ENCODE measurements around the gene RITA1. TPM values are rescaled to one million over a fixed set of nuclear protein-coding genes. Genes with fewer than 3 reads are reported as not detected.

RITA1 gene, protein sequence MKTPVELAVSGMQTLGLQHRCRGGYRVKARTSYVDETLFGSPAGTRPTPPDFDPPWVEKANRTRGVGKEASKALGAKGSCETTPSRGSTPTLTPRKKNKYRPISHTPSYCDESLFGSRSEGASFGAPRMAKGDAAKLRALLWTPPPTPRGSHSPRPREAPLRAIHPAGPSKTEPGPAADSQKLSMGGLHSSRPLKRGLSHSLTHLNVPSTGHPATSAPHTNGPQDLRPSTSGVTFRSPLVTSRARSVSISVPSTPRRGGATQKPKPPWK
- 15.4 TPM for polyA plus RNA-seq (2013, experiment 1 of 2)
- polyA plus RNA-seq (2013, experiment 2 of 2): 14.6 TPM

DNA sequence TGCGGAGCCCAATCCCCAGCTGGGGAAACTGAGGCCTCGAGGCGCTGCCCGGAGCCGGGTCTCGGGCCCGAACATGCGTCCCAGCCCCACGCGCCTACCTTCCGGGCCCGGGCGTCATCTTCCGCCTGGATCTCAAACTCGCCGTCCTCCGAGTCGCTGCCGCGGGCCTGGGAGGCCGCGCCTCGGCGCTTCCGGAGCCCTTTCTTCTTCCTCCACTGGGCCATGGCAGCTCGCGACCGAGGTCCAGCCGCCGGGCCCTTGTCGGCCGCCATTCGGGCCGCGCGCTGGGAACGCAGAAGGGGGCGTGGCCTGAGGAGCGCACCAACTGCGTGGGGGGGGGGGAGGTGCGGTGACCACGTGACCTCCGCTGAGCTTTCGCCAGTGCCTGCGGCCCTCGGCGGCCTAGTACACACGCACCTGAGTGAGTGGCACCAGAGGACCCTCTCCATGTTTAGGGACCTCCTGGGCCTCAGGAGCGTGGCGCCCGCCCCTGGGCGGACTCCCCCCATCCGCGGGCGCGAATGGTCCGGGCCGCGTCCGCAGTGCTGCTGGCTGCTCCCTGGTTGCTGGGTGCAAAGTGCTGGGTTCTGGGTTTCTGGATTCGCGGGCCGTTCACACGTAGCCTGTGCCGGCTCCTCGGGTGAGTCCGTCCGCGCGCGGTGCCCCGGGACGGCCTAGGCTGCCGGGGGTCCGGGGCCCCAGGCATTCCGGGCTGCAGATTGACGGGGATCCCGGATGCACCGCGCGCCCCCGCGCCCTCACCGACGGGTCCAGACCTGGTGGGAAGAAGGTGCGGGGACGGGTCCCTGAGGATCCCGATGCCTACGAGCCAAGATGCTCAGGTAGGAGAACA is at the start of gene RITA1, which contains the start of gene DDX54:
RITA1 (plus strand) TSS at position 542 of the 853 bp plus-strand sequence. CDS start 1,026 bp downstream, outside the sequence.
DDX54 (minus strand) TSS at position 299 of the 853 bp plus-strand sequence; CDS start at position 272, 27 bp downstream.
- H3K36me3 ChIP-seq (ENCODE audit: control insufficient read depth in 1 of 2, insufficient read depth in 2 of 2, low read depth in 1 of 2, low read length in 2 of 2): peaks cover 18% of the 10 kb centered on the region in 2 experiments
- peak within 1 kb of the TSS in 1 of 2 experiments; percentile 92 for H3K14ac ChIP-seq (ENCODE audit: low read length in 2 of 2)
- peak within 1 kb of the TSS; percentile 91 to 98 for H3K4me3 ChIP-seq (ENCODE audit: insufficient read depth in 1 of 2, low read depth in 1 of 2, low read length in 2 of 2)
- H2BK15ac ChIP-seq (ENCODE audit: low read depth, poor library complexity, severe bottlenecking): peak within 1 kb of the TSS; percentile 84
- peak within 1 kb of the TSS; percentile 94 for H3K27ac ChIP-seq (ENCODE audit: low read length, poor library complexity, severe bottlenecking)
- no peaks in the 10 kb centered on the region for H3K9me3 ChIP-seq (ENCODE audit: control insufficient read depth, low read length)
- H2BK5ac ChIP-seq (ENCODE audit: low read depth, low read length, poor library complexity, severe bottlenecking): peak within 1 kb of the TSS; percentile 97
- peaks cover 32% of the 10 kb centered on the region for H3K79me1 ChIP-seq (replicated peaks; ENCODE audit: low read length, poor library complexity, severe bottlenecking)
- peaks cover 18% of the 10 kb centered on the region for H3K4me1 ChIP-seq (ENCODE audit: control insufficient read depth, insufficient read depth, low read depth, low read length)
- under 1% methylated on average over 79 of the region's 89 CpGs for WGBS
- peak within 1 kb of the TSS; percentile 67 to 98 for H3K18ac ChIP-seq (ENCODE audit: low read depth in 1 of 2, low read length in 2 of 2)
- peak within 1 kb of the TSS; percentile 25 to 97 for H2BK12ac ChIP-seq (ENCODE audit: low read length in 2 of 2)
- peak within 1 kb of the TSS; percentile 92 for H3K4me2 ChIP-seq (ENCODE audit: low read length, poor library complexity, severe bottlenecking)
- no peaks in the 10 kb centered on the region for H3K27me3 ChIP-seq (ENCODE audit: control insufficient read depth in 1 of 2, insufficient read depth in 1 of 2, low read length in 2 of 2)
- H3K9ac ChIP-seq (ENCODE audit: low read length): peak within 1 kb of the TSS; percentile 96
- H2AK5ac ChIP-seq (ENCODE audit: low read length, severe bottlenecking): peak within 1 kb of the TSS; percentile 50
- peak within 1 kb of the TSS; percentile 58 for H4K8ac ChIP-seq (ENCODE audit: low read length)
- H2BK120ac ChIP-seq (ENCODE audit: low read depth, low read length): peak within 1 kb of the TSS; percentile 96
- peak; percentile 82 for DNase-seq
- peak within 1 kb of the TSS; percentile 46 to 85 for H3K4ac ChIP-seq (ENCODE audit: low read depth in 1 of 2, low read length in 2 of 2)
- H3K23ac ChIP-seq (ENCODE audit: low read length in 2 of 2): peak within 1 kb of the TSS in 1 of 2 experiments; percentile 66
- peak within 1 kb of the TSS; percentile 99 for H4K91ac ChIP-seq (ENCODE audit: low read length)
- H2AFZ ChIP-seq (ENCODE audit: low read depth, low read length): peak within 1 kb of the TSS; percentile 90

DNA sequence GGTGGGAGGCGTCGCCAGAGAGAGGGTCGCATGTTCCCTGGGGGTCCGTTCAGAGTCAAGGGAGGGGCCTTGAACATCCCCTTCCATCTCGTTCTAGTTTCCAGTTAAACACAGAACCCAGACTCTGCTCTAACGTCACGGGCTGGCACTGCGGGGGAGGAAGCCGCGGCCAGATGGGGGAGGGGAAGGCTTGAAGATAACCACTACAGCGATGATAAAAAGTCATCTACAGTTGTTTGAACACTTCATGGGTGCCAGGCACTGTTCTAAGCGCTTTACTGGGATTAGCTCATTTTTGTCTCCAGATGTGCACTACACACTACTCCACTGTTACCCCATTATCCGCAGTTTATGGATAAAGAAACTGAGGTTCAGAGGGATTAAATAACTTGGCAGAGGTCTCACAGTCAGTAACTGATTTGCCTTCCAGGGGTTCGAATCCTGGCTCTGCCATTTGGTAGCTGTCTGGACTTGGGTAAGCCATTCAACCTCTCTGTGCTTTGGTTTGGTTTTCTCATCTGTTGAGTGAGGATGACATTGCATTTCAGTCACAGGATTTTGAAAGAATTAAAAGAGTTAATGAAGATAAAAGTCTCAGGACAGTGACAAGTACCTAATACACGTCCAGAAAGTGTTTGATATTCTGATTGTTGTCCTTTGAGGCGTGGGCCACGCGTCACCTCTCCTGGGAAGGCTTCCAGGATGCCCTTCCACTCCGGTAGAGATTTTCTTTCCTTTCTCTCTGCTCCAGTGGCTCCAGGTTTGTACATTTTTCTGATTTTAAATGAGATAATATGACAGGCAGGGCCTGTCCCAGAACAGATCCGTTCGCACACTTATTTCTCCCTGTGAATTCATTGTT is 49.2 kb upstream of the RITA1 start:
- 48% methylated on average over 14 of the region's 21 CpGs for WGBS
- no peaks in the 10 kb centered on the region for H3K36me3 ChIP-seq (ENCODE audit: control insufficient read depth in 1 of 2, insufficient read depth in 2 of 2, low read depth in 1 of 2, low read length in 2 of 2)
- no peak overlapping the region for H4K91ac ChIP-seq (ENCODE audit: low read length)
- no peak overlapping the region for H3K14ac ChIP-seq (ENCODE audit: low read length in 2 of 2)
- H2BK5ac ChIP-seq (ENCODE audit: low read depth, low read length, poor library complexity, severe bottlenecking): no peak overlapping the region
- H2BK12ac ChIP-seq (ENCODE audit: low read length in 2 of 2): no peak overlapping the region
- H2BK15ac ChIP-seq (ENCODE audit: low read depth, poor library complexity, severe bottlenecking): no peak overlapping the region
- H3K4me3 ChIP-seq (ENCODE audit: insufficient read depth in 1 of 2, low read depth in 1 of 2, low read length in 2 of 2): no peak overlapping the region
- H2BK120ac ChIP-seq (ENCODE audit: low read depth, low read length): no peak overlapping the region
- peaks cover 32% of the 10 kb centered on the region for H3K4me1 ChIP-seq (ENCODE audit: control insufficient read depth, insufficient read depth, low read depth, low read length)
- no peak overlapping the region for H3K4ac ChIP-seq (ENCODE audit: low read depth in 1 of 2, low read length in 2 of 2)
- no peaks in the 10 kb centered on the region for H3K9me3 ChIP-seq (ENCODE audit: control insufficient read depth, low read length)
- no peak overlapping the region for H3K9ac ChIP-seq (ENCODE audit: low read length)
- H2AFZ ChIP-seq (ENCODE audit: low read depth, low read length): no peak overlapping the region
- H3K4me2 ChIP-seq (ENCODE audit: low read length, poor library complexity, severe bottlenecking): peak overlapping the region; percentile 32
- no peaks in the 10 kb centered on the region for H3K79me1 ChIP-seq (replicated peaks; ENCODE audit: low read length, poor library complexity, severe bottlenecking)
- no peak overlapping the region for H3K27ac ChIP-seq (ENCODE audit: low read length, poor library complexity, severe bottlenecking)
- H3K23ac ChIP-seq (ENCODE audit: low read length in 2 of 2): no peak overlapping the region
- DNase-seq: no peak
- no peak overlapping the region for H4K8ac ChIP-seq (ENCODE audit: low read length)
- H3K18ac ChIP-seq (ENCODE audit: low read depth in 1 of 2, low read length in 2 of 2): no peak overlapping the region
- no peak overlapping the region for H2AK5ac ChIP-seq (ENCODE audit: low read length, severe bottlenecking)
- peaks cover 42 to 51% of the 10 kb centered on the region in 2 experiments for H3K27me3 ChIP-seq (ENCODE audit: control insufficient read depth in 1 of 2, insufficient read depth in 1 of 2, low read length in 2 of 2)

DNA sequence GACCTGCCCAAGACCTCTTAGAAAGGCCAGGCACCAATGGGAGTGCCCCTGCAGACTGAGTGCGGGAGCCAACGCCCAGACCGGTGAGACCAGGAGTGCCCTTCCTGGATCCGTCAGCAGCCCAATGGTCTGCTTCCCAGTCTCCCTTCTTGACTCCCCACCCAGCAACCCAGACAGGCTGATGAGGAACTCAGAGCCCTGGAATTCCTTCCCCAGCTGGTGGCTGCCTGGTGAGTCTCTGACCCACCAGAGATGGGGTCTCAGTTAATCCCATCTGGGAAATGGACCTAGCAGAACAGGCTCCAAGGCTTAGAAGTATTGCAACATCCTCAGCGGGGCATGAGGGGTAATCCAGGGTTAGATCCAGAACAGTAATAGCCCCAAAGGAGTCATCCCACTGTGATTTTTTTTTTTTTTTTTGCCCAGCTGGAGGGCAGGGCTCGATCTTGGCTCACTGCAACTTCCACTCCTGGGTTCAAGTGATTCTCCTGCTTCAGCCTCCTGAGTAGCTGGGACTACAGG is 48.5 kb upstream of the RITA1 start:
- no peaks in the 10 kb centered on the region for H3K9me3 ChIP-seq (ENCODE audit: control insufficient read depth, low read length)
- peaks cover 42 to 51% of the 10 kb centered on the region in 2 experiments for H3K27me3 ChIP-seq (ENCODE audit: control insufficient read depth in 1 of 2, insufficient read depth in 1 of 2, low read length in 2 of 2)
- H4K8ac ChIP-seq (ENCODE audit: low read length): no peak overlapping the region
- no peak overlapping the region for H3K4me2 ChIP-seq (ENCODE audit: low read length, poor library complexity, severe bottlenecking)
- H3K18ac ChIP-seq (ENCODE audit: low read depth in 1 of 2, low read length in 2 of 2): no peak overlapping the region
- H3K9ac ChIP-seq (ENCODE audit: low read length): no peak overlapping the region
- H4K91ac ChIP-seq (ENCODE audit: low read length): no peak overlapping the region
- H2BK12ac ChIP-seq (ENCODE audit: low read length in 2 of 2): no peak overlapping the region
- H3K79me1 ChIP-seq (replicated peaks; ENCODE audit: low read length, poor library complexity, severe bottlenecking): no peaks in the 10 kb centered on the region
- H2BK15ac ChIP-seq (ENCODE audit: low read depth, poor library complexity, severe bottlenecking): no peak overlapping the region
- H3K14ac ChIP-seq (ENCODE audit: low read length in 2 of 2): no peak overlapping the region
- H3K4me3 ChIP-seq (ENCODE audit: insufficient read depth in 1 of 2, low read depth in 1 of 2, low read length in 2 of 2): no peak overlapping the region
- no peak for DNase-seq
- no peak overlapping the region for H2BK120ac ChIP-seq (ENCODE audit: low read depth, low read length)
- 71% methylated on average over 6 of the region's 6 CpGs for WGBS
- no peak overlapping the region for H2AK5ac ChIP-seq (ENCODE audit: low read length, severe bottlenecking)
- peaks cover 32% of the 10 kb centered on the region for H3K4me1 ChIP-seq (ENCODE audit: control insufficient read depth, insufficient read depth, low read depth, low read length)
- no peak overlapping the region for H3K27ac ChIP-seq (ENCODE audit: low read length, poor library complexity, severe bottlenecking)
- H2BK5ac ChIP-seq (ENCODE audit: low read depth, low read length, poor library complexity, severe bottlenecking): no peak overlapping the region
- no peaks in the 10 kb centered on the region for H3K36me3 ChIP-seq (ENCODE audit: control insufficient read depth in 1 of 2, insufficient read depth in 2 of 2, low read depth in 1 of 2, low read length in 2 of 2)
- no peak overlapping the region for H3K23ac ChIP-seq (ENCODE audit: low read length in 2 of 2)
- H2AFZ ChIP-seq (ENCODE audit: low read depth, low read length): no peak overlapping the region
- H3K4ac ChIP-seq (ENCODE audit: low read depth in 1 of 2, low read length in 2 of 2): no peak overlapping the region

Data from mesenchymal stem cell (in vitro differentiated cells and primary cell).